ENCODE results near the gene CCDC116.

GRCh38 chr22:21582801-21583740, 49.5 kb upstream of the CCDC116 start:
- TF ChIP-seq CTCF (IDR thresholded peaks at IDR 0.05) (no peak), POLR2A (IDR thresholded peaks at IDR 0.05) (no peak)
